SK-N-SH (cell line): ENCODE measurements around the gene RBM25.

Experiments
- CHD2 ChIP-seq: fragments of 150-350 bp; IDR thresholded peaks from 2 replicates; pipeline ENCODE4 v1.6.1; 2018; ENCODE audit warnings: low read length; ENCODE audit not compliant: partially characterized antibody
- CTCF ChIP-seq: fragments of 200-600 bp; sonication (generic); IDR thresholded peaks from 2 replicates; pipeline ENCODE4 v1.6.1; 2017; ENCODE audit warnings: antibody characterized with exemption, mild to moderate bottlenecking, moderate library complexity
- ELF1 ChIP-seq: IDR thresholded peaks from 2 replicates; pipeline ENCODE4 v1.4.0; 2012
- EP300 ChIP-seq, 2 experiments: IDR thresholded peaks; 2 replicates each; pipeline versions ENCODE4 v1.4.0 to v1.6.1; 2012; ENCODE audit warnings: borderline replicate concordance in 1 of 2, low read depth in 1 of 2, low read length in 1 of 2
- JUND ChIP-seq: IDR thresholded peaks from 2 replicates; pipeline ENCODE4 v1.4.0; 2012
- MXI1 ChIP-seq: IDR thresholded peaks from 2 replicates; pipeline ENCODE4 v1.6.1; 2012; ENCODE audit warnings: mild to moderate bottlenecking, low read depth, low read length, improper control_type of control experiment
- RAD21 ChIP-seq: IDR thresholded peaks from 2 replicates; pipeline ENCODE4 v1.6.1; 2012; ENCODE audit warnings: mild to moderate bottlenecking, low read length
- REST ChIP-seq: IDR thresholded peaks from 2 replicates; pipeline ENCODE4 v1.6.1; 2012; ENCODE audit warnings: mild to moderate bottlenecking, low read depth, low read length, moderate library complexity
- RFX5 ChIP-seq: IDR thresholded peaks from 2 replicates; pipeline ENCODE4 v1.6.1; 2012; ENCODE audit warnings: mild to moderate bottlenecking, improper control_type of control experiment, low read length
- SMC3 ChIP-seq: IDR thresholded peaks from 2 replicates; pipeline ENCODE4 v1.6.1; 2012; ENCODE audit warnings: low read depth, low read length, improper control_type of control experiment
- TEAD4 ChIP-seq: IDR thresholded peaks from 2 replicates; pipeline ENCODE4 v1.4.0; 2012; ENCODE audit warnings: mild to moderate bottlenecking, borderline replicate concordance; ENCODE audit not compliant: insufficient read depth
- ZBTB33 ChIP-seq: IDR thresholded peaks from 2 replicates; pipeline ENCODE4 v1.4.0; 2012; ENCODE audit warnings: low read depth, borderline replicate concordance

- no peak for TF ChIP-seq JUND
- no peak for TF ChIP-seq CTCF
- TF ChIP-seq ZBTB33: no peak
- no peak for TF ChIP-seq TEAD4
- no peak for TF ChIP-seq SMC3
- TF ChIP-seq RAD21: no peak
- no peak for TF ChIP-seq MXI1
- TF ChIP-seq RFX5: no peak
- TF ChIP-seq EP300 (IDR thresholded peaks at IDR 0.05; ENCODE audit: borderline replicate concordance in 1 of 2, low read depth in 1 of 2, low read length in 1 of 2): no peak
- no peak for TF ChIP-seq CHD2
- TF ChIP-seq ELF1: no peak
- no peak for TF ChIP-seq REST
Observed at GRCh38 chr14:73168274-73168673, 109.9 kb downstream of the RBM25 start.
